Central memory CD8-positive, alpha-beta T cell (primary cell): ENCODE measurements around the gene HPDL.
"Not testable (repeated sequence)": the region's sequence is repeated elsewhere in the genome, so short reads cannot be mapped to it uniquely, and the experiment has no call there.

Experiments
- ATAC-seq: fragments of 150-1000 bp; cut with Tn5 transposase; replicated peaks from 2 replicates; pipeline ENCODE4 v1.10.0; 2022; ENCODE audit warnings: mild to moderate bottlenecking, moderate FRiP score, moderate number of reproducible peaks; ENCODE audit not compliant: poor library complexity, severe bottlenecking; ENCODE audit errors: extremely low read depth
- DNase-seq, 2 donors: peaks; one replicate each; pipeline ENCODE4 v3.0.0; 2021; ENCODE audit warnings: low spot score in 2 of 2
- H3K27ac Mint-ChIP-seq: one replicate; pipeline ENCODE4 v1.8.0; 2022; ENCODE audit warnings: low read depth, mild to moderate bottlenecking, moderate library complexity, mixed read lengths
- H3K27me3 Mint-ChIP-seq: one replicate; pipeline ENCODE4 v1.8.0; 2022; ENCODE audit warnings: mixed read lengths
- H3K36me3 Mint-ChIP-seq: one replicate; pipeline ENCODE4 v1.8.0; 2022; ENCODE audit warnings: mild to moderate bottlenecking, moderate library complexity, mixed read lengths; ENCODE audit not compliant: insufficient read depth
- H3K4me1 Mint-ChIP-seq: one replicate; pipeline ENCODE4 v1.8.0; 2022; ENCODE audit warnings: mixed read lengths
- H3K4me3 Mint-ChIP-seq: one replicate; pipeline ENCODE4 v1.8.0; 2022; ENCODE audit warnings: mild to moderate bottlenecking, moderate library complexity, mixed read lengths
- H3K9me3 Mint-ChIP-seq: one replicate; pipeline ENCODE4 v1.8.0; 2022; ENCODE audit warnings: mixed read lengths

HPDL gene

GRCh38 chr1:45346473-45346872 lies 19.8 kb downstream of the HPDL start:
- Mint-ChIP-seq H3K27ac (no peak overlapping the region), H3K4me3 (no peak overlapping the region), H3K4me1 (peaks cover 12% of the 10 kb centered on the region), H3K9me3 (no peaks in the 10 kb centered on the region), H3K36me3 (peaks cover 19% of the 10 kb centered on the region), H3K27me3 (no peaks in the 10 kb centered on the region)
- no peak for DNase-seq
- ATAC-seq: no peak

- no peaks in the 10 kb centered on the region for H3K4me1 Mint-ChIP-seq
- no peaks in the 10 kb centered on the region for H3K27me3 Mint-ChIP-seq
- H3K27ac Mint-ChIP-seq: no peak overlapping the region
- DNase-seq: no peak
- H3K4me3 Mint-ChIP-seq: no peak overlapping the region
- H3K36me3 Mint-ChIP-seq: peaks cover 17% of the 10 kb centered on the region
- H3K9me3 Mint-ChIP-seq: no peaks in the 10 kb centered on the region
- no peak for ATAC-seq
Observed at GRCh38 chr1:45348020-45348419, 21.3 kb downstream of the HPDL start.

GRCh38 chr1:45348609-45348965 lies 21.9 kb downstream of the HPDL start:
- no peak for DNase-seq
- no peak for ATAC-seq
- Mint-ChIP-seq H3K27ac (no peak overlapping the region), H3K9me3 (no peaks in the 10 kb centered on the region), H3K36me3 (peaks cover 12% of the 10 kb centered on the region), H3K4me1 (no peaks in the 10 kb centered on the region), H3K4me3 (no peak overlapping the region), H3K27me3 (no peaks in the 10 kb centered on the region)

- Mint-ChIP-seq H3K36me3 (peaks cover 10% of the 10 kb centered on the region), H3K27me3 (no peaks in the 10 kb centered on the region), H3K4me1 (no peaks in the 10 kb centered on the region), H3K27ac (no peak overlapping the region), H3K4me3 (no peak overlapping the region), H3K9me3 (no peaks in the 10 kb centered on the region)
- DNase-seq (no peak), ATAC-seq (no peak)
Observed at GRCh38 chr1:45348966-45349677, 22.4 kb downstream of the HPDL start.

GRCh38 chr1:45351508-45351907 lies 24.8 kb downstream of the HPDL start:
- Mint-ChIP-seq H3K27me3 (no peaks in the 10 kb centered on the region), H3K9me3 (no peaks in the 10 kb centered on the region), H3K27ac (no peak overlapping the region), H3K4me3 (no peak overlapping the region), H3K36me3 (peaks cover 2% of the 10 kb centered on the region), H3K4me1 (no peaks in the 10 kb centered on the region)
- ATAC-seq (no peak), DNase-seq (no peak)

GRCh38 chr1:45353685-45354084 lies 27.0 kb downstream of the HPDL start:
- no peak overlapping the region for H3K27ac Mint-ChIP-seq
- H3K4me1 Mint-ChIP-seq: no peaks in the 10 kb centered on the region
- no peak for ATAC-seq
- no peaks in the 10 kb centered on the region for H3K9me3 Mint-ChIP-seq
- H3K4me3 Mint-ChIP-seq: no peak overlapping the region
- no peaks in the 10 kb centered on the region for H3K27me3 Mint-ChIP-seq
- H3K36me3 Mint-ChIP-seq: no peaks in the 10 kb centered on the region
- DNase-seq: no peak

- Mint-ChIP-seq H3K4me1 (no peaks in the 10 kb centered on the region), H3K4me3 (no peak overlapping the region), H3K36me3 (no peaks in the 10 kb centered on the region), H3K9me3 (no peaks in the 10 kb centered on the region), H3K27me3 (no peaks in the 10 kb centered on the region), H3K27ac (no peak overlapping the region)
- no peak for DNase-seq
- ATAC-seq: no peak
Observed at GRCh38 chr1:45354838-45355237, 28.1 kb downstream of the HPDL start.

GRCh38 chr1:45355683-45356082 lies 29.0 kb downstream of the HPDL start:
- H3K27ac Mint-ChIP-seq: no peak overlapping the region

GRCh38 chr1:45356186-45356585 lies 29.5 kb downstream of the HPDL start:
- H3K4me3 Mint-ChIP-seq: no peak overlapping the region
- no peaks in the 10 kb centered on the region for H3K36me3 Mint-ChIP-seq
- H3K4me1 Mint-ChIP-seq: no peaks in the 10 kb centered on the region
- DNase-seq: no peak
- H3K9me3 Mint-ChIP-seq: no peaks in the 10 kb centered on the region
- H3K27me3 Mint-ChIP-seq: no peaks in the 10 kb centered on the region
- ATAC-seq: no peak
- no peak overlapping the region for H3K27ac Mint-ChIP-seq

More at GRCh38 chr1:45355683-45356082, 29.0 kb downstream of the HPDL start:
- DNase-seq (no peak), ATAC-seq (no peak)
- no peak overlapping the region for H3K4me3 Mint-ChIP-seq
- no peaks in the 10 kb centered on the region for H3K9me3 Mint-ChIP-seq
- no peaks in the 10 kb centered on the region for H3K36me3 Mint-ChIP-seq
- no peaks in the 10 kb centered on the region for H3K27me3 Mint-ChIP-seq
- no peaks in the 10 kb centered on the region for H3K4me1 Mint-ChIP-seq

GRCh38 chr1:45359882-45360513 lies 33.3 kb downstream of the HPDL start:
- H3K27me3 Mint-ChIP-seq: no peaks in the 10 kb centered on the region
- H3K27ac Mint-ChIP-seq: no peak overlapping the region
- no peak for ATAC-seq
- H3K4me1 Mint-ChIP-seq: no peaks in the 10 kb centered on the region
- no peaks in the 10 kb centered on the region for H3K36me3 Mint-ChIP-seq
- H3K9me3 Mint-ChIP-seq: no peaks in the 10 kb centered on the region
- no peak overlapping the region for H3K4me3 Mint-ChIP-seq
- no peak for DNase-seq

GRCh38 chr1:45360981-45361380 lies 34.3 kb downstream of the HPDL start:
- H3K27ac Mint-ChIP-seq, H3K36me3 Mint-ChIP-seq, DNase-seq, H3K9me3 Mint-ChIP-seq, H3K27me3 Mint-ChIP-seq, H3K4me1 Mint-ChIP-seq, ATAC-seq, H3K4me3 Mint-ChIP-seq: not testable (repeated sequence)

- Mint-ChIP-seq H3K4me3 (no peak overlapping the region), H3K4me1 (no peaks in the 10 kb centered on the region), H3K27me3 (no peaks in the 10 kb centered on the region), H3K27ac (no peak overlapping the region), H3K9me3 (no peaks in the 10 kb centered on the region), H3K36me3 (no peaks in the 10 kb centered on the region)
- DNase-seq: no peak
- ATAC-seq: no peak
Observed at GRCh38 chr1:45364294-45364693, 37.6 kb downstream of the HPDL start.

GRCh38 chr1:45365051-45365450 lies 38.4 kb downstream of the HPDL start:
- ATAC-seq (no peak), DNase-seq (no peak)
- H3K36me3 Mint-ChIP-seq: no peaks in the 10 kb centered on the region
- H3K4me3 Mint-ChIP-seq: no peak overlapping the region
- no peaks in the 10 kb centered on the region for H3K9me3 Mint-ChIP-seq
- H3K4me1 Mint-ChIP-seq: no peaks in the 10 kb centered on the region
- no peak overlapping the region for H3K27ac Mint-ChIP-seq
- H3K27me3 Mint-ChIP-seq: no peaks in the 10 kb centered on the region
